Measurements from ENCODE around the gene IRX6.

Gene IRX6

DNA sequence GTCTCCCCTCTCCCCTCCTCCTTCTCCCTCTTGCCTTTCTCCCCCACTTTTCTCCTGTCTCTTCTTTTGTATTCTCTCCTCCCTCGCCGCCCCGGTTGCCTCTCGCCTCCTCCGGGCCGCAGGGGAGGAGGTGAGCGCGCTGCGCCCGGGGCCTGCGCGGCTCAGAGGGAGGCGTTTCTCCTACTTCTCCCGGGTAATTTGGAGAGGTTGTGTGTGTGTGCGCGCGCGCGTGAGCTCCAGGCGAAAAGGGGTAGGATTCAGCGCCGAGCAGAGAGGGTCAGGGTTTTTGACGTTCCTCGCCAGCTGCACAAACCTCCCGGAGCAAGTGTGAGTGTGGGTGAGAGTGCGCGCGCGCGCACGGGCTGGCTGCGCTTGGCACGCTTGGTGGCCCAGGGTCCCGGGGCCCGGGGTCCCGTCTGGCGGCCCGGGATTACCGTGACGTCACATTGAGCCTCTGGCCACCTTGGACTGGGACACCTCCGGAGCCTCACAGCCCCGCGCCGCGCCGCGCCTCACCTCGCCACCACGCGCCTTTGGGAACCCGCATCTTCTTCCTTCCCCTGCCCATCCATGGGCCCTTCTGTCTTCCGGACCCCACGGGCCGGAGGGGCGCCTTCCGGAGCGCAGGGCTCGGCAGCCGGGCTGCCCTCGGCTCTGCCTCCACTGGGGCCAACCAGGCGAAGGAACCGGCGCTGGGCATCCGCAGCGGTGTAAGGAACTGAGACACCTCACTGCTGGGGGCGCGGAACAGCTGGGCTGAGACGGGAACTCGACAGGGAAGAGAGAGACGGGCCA lies 479 bp downstream of the IRX6 start:
- DNase-seq: no peak

DNA sequence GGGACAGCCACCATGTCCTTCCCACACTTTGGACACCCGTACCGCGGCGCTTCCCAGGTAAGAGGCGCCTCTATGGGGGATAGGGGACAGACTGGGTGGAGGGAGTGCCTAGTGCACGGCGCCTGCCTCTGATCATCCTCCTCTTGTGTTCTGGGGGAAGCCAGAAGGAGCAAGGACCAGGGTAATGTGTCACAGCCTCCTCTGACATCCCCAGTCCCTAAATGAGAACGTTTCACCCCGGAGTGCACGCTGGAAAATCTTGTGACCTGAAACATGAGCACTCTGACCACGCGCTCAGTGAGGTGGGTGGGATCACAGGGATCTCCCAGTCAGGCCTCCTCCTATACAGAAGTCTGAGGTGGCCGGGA lies 1.1 kb downstream of the IRX6 start:
- no peak for DNase-seq

DNA sequence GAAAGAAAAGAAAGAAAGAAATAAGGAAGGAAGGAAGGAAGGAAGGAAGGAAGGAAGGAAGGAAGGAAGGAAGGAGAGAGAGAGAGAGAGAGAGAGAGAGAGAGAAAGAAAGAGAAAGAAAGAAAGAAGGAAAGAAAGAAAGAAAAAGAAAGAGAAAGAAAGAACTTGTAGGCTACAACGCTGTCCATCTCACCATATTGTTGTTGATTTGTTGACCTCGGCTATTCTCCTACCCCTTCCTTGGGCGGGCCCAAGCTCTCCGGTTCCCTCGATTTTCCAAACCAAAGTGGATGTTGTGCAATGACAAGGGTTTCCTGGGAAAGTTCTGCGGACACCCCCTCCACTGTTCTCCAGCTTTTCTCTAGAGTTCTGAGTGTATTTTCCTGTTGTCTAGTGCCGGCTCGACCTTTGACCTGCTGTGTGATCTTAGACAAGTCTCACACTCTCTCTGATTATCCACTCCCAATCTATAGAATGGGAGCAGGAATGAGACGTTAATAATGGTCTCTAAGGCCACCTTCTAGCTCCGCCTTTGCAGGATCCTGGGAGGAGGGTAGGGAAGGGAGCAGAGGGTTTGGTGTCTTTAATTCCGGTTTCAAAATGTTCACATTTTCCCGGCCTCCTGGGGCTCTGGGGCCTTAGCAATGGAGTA lies 1.6 kb downstream of the IRX6 start:
- DNase-seq: no peak

DNA sequence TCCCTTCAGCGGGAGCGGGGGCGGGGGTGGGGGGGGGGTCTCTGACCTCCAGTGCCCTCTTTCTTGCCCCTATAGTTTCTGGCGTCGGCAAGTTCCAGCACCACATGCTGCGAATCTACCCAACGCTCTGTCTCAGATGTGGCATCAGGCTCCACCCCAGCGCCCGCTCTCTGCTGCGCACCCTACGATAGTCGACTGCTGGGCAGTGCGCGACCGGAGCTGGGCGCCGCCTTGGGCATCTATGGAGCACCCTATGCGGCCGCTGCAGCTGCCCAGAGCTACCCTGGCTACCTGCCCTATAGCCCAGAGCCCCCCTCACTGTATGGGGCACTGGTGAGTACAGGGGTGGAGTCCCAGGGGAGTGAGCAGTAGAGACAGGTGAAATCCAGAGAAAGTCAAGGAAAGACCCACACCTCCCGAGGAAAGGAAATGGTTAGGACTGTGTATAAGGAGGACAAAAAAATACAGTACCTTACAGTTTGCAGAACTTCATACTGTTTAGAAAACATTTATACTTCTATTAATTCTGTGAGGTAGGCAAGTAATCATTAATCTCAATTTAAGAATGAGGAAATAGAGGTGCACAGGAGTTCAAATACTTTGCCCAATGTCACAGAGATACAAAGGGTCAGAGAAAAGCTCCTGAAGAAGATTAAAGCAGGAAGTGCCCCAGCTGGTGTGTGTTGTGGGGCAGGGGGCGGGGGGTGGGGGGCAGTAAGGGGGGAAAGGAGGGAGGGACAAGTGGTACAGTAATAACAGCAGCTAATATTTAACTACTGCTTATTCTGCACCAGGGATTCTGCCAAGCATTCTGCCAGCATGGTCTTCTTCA lies 2.5 kb downstream of the IRX6 start:
- DNase-seq: no peak

DNA sequence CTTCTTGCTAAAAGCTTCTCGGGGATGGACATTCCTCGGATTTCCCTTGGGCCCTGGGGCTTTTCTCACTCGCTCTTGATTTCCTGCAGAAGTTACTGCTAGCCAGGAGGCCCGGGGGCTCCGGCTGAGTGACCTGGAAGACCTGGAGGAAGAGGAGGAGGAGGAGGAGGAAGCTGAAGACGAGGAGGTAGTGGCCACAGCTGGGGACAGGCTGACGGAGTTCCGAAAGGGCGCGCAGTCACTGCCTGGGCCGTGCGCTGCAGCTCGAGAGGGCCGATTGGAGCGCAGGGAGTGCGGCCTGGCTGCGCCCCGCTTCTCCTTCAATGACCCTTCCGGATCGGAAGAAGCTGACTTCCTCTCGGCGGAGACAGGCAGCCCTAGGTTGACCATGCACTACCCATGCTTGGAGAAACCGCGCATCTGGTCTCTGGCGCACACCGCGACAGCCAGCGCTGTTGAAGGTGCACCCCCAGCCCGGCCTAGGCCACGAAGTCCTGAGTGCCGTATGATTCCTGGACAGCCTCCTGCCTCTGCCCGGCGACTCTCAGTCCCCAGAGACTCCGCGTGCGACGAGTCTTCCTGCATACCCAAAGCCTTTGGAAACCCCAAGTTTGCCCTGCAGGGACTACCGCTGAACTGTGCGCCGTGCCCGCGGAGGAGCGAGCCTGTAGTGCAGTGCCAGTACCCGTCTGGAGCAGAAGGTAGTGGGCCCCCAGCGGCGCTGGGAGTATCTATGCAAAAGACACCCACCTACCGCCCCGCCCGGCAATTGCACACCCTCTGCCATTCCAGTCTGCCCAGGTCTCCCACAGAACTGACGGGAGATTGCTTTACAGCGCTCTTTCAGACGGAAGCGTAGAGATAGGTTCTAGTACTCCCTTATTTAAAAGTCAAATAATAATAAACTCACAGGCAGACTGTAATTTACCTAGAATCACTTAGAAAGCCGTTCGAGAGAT lies 4.9 kb downstream of the IRX6 start:
- no peak for DNase-seq

DNA sequence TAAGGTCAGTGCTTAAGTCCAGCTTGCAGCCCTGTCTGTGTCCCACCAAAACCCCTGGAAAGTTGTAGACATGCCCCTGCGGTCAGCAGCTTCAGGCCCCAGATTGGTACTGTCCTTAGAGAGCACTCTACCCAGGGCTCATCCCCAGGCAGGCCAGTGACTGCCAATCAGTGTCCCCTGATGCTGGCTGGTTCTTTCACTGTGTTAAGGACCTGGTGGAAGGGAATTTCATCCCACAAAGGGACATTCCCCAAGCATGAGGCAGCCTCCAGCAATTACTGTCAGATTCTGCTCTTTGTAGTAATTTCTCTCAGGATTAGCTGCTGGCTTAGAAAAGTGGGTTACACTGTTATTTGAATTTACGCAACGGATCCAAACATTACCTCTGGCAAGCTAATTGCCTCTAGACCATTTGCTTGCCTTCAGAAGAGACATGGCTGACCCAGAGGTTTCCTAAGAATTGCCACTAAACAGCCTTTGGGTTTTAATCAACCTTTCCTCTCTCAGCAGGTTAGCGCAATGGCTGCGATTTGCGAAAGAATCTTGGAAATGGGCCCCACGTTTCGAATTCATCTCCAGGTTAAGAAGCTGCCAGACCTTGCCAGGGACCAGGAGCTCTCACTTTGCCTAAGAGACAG lies 5.9 kb downstream of the IRX6 start:
- no peak for DNase-seq

DNA sequence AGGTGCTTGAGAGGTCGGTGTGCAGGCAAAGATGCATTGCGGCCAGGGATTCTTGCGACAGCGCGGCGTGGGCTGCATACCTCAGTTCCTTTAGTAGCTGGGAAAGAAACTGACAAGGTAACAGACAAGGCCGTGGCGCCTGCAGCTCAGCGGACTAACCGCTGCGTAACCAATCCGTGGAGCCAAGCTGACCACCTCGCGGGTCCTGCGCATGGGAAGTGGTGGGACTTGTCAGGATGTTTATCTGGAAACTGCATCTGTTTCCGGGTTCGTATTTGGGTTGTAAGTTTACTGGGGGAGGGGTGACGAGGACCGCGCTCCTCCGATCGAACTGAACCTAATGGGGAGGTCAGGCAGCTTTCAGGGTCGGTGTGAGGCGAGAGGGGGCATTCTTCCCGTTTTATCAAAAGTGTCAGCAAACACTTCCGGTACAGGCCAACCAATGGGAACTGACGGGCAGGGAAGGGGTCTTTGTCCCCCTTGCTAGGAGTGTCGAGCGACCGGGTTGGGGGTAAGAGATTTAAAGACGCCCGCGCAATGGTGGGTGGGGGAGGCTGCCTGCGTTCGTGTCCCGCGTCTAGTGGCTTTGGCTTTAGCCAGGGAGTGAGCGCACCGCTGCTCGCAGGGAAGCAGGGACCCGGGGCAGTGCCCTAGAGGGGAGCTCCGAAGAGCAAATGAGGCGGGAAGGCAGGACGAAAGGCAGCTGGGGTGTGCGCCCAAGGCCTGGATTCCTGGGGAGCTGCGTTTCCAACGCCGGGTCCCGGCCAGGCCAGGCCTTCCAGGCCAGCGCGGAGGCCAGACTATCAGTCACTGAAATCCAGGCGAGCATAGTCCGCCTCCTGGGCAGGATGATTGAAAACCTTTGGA lies 7.0 kb downstream of the IRX6 start:
- no peak for DNase-seq

DNA sequence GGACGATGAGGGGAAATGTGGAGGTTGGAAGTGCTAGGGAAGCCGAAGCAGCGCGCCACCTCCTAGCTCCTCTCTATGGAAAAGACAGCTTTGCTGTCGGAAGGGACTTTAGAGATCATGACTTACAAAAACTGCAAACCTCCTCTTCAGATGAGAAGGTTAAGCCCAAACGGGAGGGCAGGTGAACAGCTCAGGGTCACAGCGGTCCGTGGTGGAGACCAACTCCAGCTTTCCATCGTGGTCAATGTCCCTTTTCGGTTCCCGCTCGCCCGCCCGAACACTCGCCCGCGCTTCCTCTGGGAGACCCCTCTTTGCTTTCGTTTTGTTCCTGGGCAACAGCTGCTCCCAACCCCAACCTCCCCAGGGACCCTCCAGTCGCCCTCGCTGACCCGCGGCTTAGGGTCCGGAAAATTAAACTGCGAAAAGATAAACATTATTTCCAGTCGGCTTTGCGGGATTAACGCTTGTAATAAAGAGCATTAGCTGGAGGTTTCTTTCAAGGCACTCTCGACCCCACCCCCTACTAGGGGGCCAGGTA lies 7.7 kb downstream of the IRX6 start:
- DNase-seq: no peak

DNA sequence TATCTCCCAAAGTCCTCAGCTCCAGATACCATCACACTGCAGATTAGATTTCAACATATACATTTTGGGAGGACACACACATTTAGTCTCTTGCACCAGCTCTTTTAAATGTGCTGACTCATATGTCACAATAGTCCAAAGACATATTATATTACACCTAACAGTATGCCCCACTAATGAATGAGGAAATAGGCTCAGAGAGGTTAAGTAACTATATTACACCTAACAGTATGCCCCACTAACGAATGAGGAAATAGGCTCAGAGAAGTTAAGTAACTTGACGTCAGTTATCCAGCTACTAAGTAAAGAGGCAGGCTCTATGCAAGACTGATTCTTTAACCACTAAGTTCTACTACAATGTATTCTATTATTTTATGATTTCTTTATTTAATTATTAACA lies 9.7 kb downstream of the IRX6 start:
- DNase-seq: no peak

DNA sequence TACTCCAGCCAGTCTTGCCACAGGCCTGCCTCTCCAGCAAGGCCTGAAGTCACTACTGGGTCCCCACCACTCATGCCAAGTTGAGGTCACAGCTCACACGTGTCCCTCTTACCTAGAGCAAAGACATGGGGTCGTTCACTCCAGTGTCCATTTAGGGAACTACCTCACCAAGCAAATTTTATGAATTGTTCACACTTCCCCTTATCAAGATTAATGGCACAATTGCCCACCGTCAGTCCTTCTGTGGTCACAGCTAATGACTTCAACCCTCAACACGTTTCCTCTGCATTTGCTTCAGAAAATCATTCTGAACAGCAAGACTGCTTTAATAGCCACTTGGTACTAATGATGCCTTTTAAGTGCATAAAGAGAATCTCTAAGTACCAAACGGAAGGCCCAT lies 14.6 kb downstream of the IRX6 start:
- no peak for DNase-seq

DNA sequence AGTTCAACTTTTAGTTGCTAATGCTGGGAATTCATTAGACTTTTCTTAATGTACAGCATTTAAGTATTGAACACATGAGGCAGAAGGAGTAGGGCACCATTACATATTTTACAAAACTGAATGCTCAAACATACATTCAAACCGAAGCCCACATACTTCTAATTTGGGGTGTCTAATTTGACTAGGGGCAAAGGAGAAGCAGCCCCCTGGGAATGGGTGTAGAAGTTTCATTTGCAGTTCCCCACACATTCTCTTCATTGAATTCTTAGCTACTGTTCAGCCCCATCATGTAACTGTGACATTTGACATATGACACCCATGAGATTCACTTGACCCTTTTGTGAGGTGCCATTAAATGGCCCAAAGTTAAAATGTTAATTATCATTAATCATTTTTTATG lies 16.4 kb downstream of the IRX6 start:
- no peak for DNase-seq

DNA sequence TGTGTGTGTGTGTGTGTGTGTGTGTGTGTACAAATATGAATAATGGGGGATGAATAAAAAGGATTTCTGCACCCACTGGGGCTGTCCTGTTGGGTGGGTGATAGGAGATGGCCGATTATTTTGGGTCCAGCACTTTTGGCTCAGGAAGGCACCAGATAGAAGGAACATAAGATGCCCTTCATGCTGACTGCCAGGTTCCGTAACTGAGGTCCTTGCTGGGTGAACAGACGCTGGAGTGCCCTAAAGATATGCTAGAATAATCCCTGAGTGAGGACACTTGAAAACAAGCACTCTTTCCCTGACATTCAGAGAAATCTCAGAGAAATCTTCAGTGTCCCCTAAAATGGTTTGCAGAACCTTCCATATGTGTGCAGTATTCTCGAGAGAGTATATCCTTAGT lies 17.7 kb downstream of the IRX6 start:
- no peak for DNase-seq

DNA sequence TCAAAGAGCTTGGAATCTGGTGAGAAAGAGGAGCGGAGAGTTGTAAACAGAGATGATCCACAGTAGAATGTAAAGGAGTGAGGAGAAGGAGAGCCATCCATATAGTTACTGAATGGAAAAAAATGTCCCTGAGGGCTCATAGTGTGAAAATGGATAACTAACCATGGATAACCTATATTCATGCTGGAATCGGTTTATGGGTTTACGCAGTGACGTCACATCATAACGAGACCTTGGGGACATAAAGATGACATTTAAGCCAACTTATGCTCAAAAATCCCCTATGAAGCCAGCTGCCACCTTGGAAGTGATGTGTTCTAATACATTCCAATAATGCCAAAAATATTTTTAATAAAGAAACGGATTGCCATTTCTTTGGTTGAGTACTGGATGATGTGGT lies 22.5 kb downstream of the IRX6 start:
- no peak for DNase-seq

DNA sequence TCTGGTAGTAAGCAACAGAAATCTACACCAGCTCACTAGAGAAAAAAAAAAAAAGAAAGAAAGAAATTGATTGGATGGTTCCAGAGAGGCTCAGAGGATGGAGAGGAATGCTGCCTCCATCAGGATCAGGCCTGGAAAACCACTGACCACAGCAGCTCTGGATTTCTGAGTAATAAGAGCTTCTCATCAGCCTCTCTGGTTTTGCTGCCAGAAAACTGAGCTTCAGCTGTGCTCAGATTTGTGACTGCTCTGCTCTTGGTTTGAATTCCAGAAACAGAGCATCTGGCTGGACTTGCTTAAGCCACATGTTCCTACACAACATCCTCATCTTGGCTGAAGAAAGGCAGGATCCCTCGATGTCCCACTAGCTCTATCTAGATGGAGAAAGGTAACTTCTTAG lies 25.9 kb downstream of the IRX6 start:
- DNase-seq: no peak

DNA sequence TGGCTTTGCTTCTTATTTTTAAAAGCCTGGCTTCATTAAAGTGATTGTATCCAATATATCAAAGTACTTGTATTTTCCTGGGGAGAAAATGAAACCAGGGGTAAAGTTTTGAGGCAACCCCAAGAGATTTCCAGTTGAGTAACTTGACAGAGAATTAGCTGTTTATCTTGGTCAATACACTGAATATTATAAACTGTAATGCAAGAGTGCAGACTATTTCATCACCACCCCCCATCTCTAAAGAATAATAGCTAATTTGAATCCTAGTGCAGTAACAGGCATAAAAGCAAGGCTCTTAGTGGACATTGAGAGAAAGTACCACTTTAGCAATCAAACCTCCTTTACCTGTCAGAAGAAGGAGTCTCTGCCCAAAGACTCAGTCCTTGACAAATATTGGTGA lies 27.0 kb downstream of the IRX6 start:
- no peak for DNase-seq

DNA sequence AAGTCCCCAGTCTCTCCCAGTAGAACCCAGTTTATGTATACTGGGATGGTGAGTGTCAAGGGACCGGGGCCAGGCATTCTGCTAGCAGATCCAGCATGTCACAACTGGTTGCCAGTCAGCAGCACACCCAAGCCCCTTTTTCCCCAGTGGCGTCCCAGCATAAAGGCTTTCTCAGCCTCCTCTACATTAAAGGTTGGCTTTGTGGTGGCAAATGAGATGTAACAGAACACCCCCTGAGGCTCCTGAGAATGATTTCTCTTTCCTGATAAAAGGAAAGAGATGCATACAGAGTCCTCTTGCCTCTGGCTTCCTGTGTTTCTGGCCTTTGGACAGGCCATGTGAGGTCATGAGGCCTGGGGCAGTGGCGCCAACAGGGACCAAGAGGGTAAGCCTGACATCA lies 27.9 kb downstream of the IRX6 start:
- no peak for DNase-seq

DNA sequence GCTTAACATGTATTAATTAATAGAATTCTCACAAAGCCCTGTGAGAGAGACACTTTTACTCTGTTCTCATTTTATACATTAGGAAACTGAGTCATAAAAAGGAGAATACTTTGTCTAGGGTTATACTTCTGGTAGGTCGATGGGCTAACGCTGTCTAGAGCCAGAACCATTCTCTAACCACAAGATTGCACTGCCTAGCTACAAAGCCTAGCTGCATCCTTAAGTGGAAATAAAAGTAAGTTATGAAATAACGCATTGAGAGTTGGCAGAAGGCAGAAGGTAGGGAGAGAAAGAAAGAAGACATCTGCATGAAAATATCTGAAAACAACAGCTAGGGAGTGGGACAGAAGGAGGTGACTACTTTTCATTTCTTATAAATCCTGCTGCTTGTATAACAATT lies 33.2 kb downstream of the IRX6 start:
- no peak for DNase-seq

DNA sequence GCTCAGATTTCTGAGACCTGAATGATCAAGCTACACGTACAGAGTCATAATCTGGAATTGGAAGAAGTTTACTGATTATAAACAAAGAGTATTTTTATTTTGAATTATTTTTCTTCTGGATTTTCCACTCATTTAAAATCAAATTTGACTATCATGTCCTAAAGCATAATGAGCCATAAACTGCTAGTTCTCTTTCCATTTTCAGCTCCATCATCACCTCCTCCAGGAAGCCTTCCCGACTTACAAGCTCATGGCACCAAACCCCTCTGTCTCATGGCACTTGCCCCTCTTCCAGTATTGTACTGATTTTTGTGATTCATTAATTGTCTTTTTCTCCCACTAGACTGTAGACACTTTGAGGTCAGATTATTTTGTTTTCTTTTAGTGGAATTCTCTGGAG lies 35.9 kb downstream of the IRX6 start:
- DNase-seq: no peak

DNA sequence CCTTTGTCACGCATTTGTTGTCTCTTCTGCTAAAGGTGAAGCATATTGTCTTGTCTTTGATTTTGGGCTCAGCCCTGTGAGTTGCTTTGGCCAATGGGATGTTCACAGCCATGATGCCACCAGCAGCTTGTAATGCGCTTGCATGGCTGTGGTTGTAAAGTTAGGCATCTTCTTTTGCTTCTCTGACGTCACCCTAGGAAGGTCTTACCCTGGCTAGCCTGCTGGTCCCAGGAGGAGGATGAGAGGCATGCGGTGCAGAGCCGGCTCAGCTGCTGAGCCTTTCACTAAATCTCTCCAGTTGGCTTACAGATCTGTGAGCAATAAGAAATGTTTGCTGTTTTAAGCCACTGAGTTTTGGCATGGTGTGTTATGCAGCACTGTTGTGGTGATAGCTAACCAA lies 40.8 kb downstream of the IRX6 start:
- no peak for DNase-seq

DNA sequence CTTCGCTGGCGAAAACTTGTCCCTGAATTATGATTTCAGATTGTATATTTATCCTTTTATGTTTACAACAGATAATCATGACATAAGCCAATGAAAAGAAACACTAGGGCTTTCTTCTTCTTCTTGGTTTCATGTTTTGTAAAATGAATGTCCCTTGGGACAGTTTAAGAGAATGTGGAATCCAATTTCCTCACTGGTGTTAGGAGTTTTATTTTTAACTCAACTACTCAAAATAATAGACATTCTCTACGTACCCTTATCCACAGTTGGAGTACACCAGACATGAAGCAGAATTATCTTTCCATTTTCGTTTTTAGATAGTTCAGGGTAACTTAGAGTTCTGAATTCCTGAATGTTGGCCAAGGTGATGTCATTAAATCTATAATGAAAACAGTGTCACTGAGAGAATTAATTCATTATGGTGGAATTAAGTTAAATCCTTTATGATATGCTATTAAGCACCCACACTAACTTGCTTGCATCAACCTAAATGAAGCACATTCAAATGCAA lies 43.4 kb downstream of the IRX6 start:
- no peak for DNase-seq

Measured in CD4-positive, alpha-beta T cell treated with Interleukin-17A for 1 hour (primary cell).